HepG2 (cell line): ENCODE results near the gene MEGF6. TPM values are rescaled to one million over a fixed set of nuclear protein-coding genes. Genes with fewer than 3 reads are reported as not detected.

Experiments used
- ATAC-seq: fragments of 200-7000 bp; cut with Tn5 transposase; 3 replicates; pipeline ENCODE4 v1.9.1; 2020; ENCODE audit warnings: mild to moderate bottlenecking, moderate library complexity
- BruUV-seq: library from RNA; stranded (reverse); fragments of 400-500 nt; replicated peaks from 2 replicates; lab custom pipeline; 2021; lab: Mats Ljungman, UMichigan
- CTCF ChIA-PET: fragments of 300-600 bp; formaldehyde crosslinking; extraction: SDS; loops from one replicate; lab custom pipeline; 2021; ENCODE audit warnings: low total read pairs, inconsistent platforms, low intra/inter-chr PET ratio; lab: Yijun Ruan, JAX
- POLR2A ChIA-PET: fragments of 350-600 bp; sonication (Branson Sonifier 250); formaldehyde crosslinking; loops from one replicate; lab custom pipeline; 2020; ENCODE audit warnings: antibody characterized with exemption, inconsistent platforms; lab: Yijun Ruan, JAX
- DNase-seq: peaks from one replicate; pipeline ENCODE4 v3.0.0-alpha.2; 2015; ENCODE audit warnings: low spot score
- FAIRE-seq: peaks from 3 replicates; lab custom pipeline; 2011; peaks lifted over from hg19 to GRCh38; lab: Jason Lieb, UNC
- H2AFZ ChIP-seq: one replicate; pipeline ENCODE4 v1.6.1; 2011; ENCODE audit warnings: low read length, inconsistent platforms
- H3K27ac ChIP-seq: fragments of 300-600 bp; 3 replicates; pipeline ENCODE4 v1.8.0; 2011; ENCODE audit warnings: mixed run types, mild to moderate bottlenecking, mixed read lengths, low read length, inconsistent platforms; ENCODE audit not compliant: insufficient read depth; ENCODE audit errors: extremely low read length
- H3K27me3 ChIP-seq, 2 experiments: fragments of 200-600 bp in 1 of 2; 2 replicates in 1 of 2; 3 replicates in 1 of 2; pipeline versions ENCODE4 v1.6.0 to v1.8.0; 2011; ENCODE audit warnings: low read length in 2 of 2, mild to moderate bottlenecking in 2 of 2, moderate library complexity in 2 of 2, inconsistent platforms in 1 of 2; ENCODE audit not compliant: insufficient read depth in 2 of 2, control insufficient read depth in 1 of 2
- H3K36me3 ChIP-seq, 2 experiments: fragments of 200-600 bp in 1 of 2; replicated peaks in 1 of 2; 2 replicates in 1 of 2; 3 replicates in 1 of 2; pipeline versions ENCODE4 v1.5.1 to v1.8.0; 2011; ENCODE audit warnings: low read length in 2 of 2, inconsistent platforms in 1 of 2; ENCODE audit not compliant: insufficient read depth in 2 of 2, control insufficient read depth in 1 of 2
- H3K4me1 ChIP-seq: 2 replicates; pipeline ENCODE4 v1.5.1; 2012; ENCODE audit warnings: low read length, inconsistent platforms; ENCODE audit not compliant: insufficient read depth
- H3K4me2 ChIP-seq: 2 replicates; pipeline ENCODE4 v1.6.0; 2011; ENCODE audit warnings: low read depth, low read length, inconsistent platforms
- H3K4me3 ChIP-seq, 3 experiments: fragments of 200-600 bp in 1 of 3; sonication (generic), shearing (Covaris generic) in 1 of 3; replicated peaks in 1 of 3; 2 replicates each; pipeline ENCODE4 v1.5.1; 2011 to 2016; ENCODE audit warnings: low read length in 3 of 3, inconsistent platforms in 2 of 3, low read depth in 2 of 3, mild to moderate bottlenecking in 2 of 3, control low read depth in 1 of 3, mixed read lengths in 1 of 3; ENCODE audit not compliant: insufficient read depth in 1 of 3
- H3K79me2 ChIP-seq: one replicate; pipeline ENCODE4 v1.6.1; 2011; ENCODE audit warnings: low read length, inconsistent platforms; ENCODE audit not compliant: insufficient read depth
- H3K9ac ChIP-seq: 2 replicates; pipeline ENCODE4 v1.6.0; 2011; ENCODE audit warnings: mild to moderate bottlenecking, low read depth, low read length, inconsistent platforms; ENCODE audit not compliant: insufficient read depth
- H3K9me3 ChIP-seq: 2 replicates; pipeline ENCODE4 v1.5.1; 2012; ENCODE audit warnings: mild to moderate bottlenecking, low read length
- H4K20me1 ChIP-seq: 2 replicates; pipeline ENCODE4 v1.6.0; 2011; ENCODE audit warnings: inconsistent platforms, mild to moderate bottlenecking, low read length, moderate library complexity; ENCODE audit not compliant: insufficient read depth
- ATAD3A ChIP-seq: sonication (generic); formaldehyde crosslinking; IDR thresholded peaks from 2 replicates; pipeline ENCODE4 v1.4.0; 2020; ENCODE audit warnings: missing genetic modification reagents
- SMAD9 ChIP-seq: sonication (generic); formaldehyde crosslinking; IDR thresholded peaks from 2 replicates; pipeline ENCODE4 v1.5.1; 2020; ENCODE audit warnings: mild to moderate bottlenecking, missing genetic modification reagents
- THYN1 ChIP-seq: sonication (generic); formaldehyde crosslinking; IDR thresholded peaks from 2 replicates; pipeline ENCODE4 v1.8.1; 2023; ENCODE audit warnings: low read depth, mild to moderate bottlenecking, moderate library complexity, missing genetic modification reagents, borderline replicate concordance
- ZBTB20 ChIP-seq: sonication (generic); formaldehyde crosslinking; IDR thresholded peaks from 2 replicates; pipeline ENCODE4 v1.8.1; 2023; ENCODE audit warnings: missing genetic modification reagents, low read depth, mild to moderate bottlenecking, borderline replicate concordance
- ZBTB46 ChIP-seq: sonication (generic); formaldehyde crosslinking; IDR thresholded peaks from 2 replicates; pipeline ENCODE4 v1.4.0; 2020; ENCODE audit warnings: mild to moderate bottlenecking, missing genetic modification reagents, borderline replicate concordance
- ZC3H4 ChIP-seq: sonication (generic); formaldehyde crosslinking; IDR thresholded peaks from 2 replicates; pipeline ENCODE4 v1.4.0; 2020; ENCODE audit warnings: missing genetic modification reagents, borderline replicate concordance
- WGBS: methylation state at CpG from one replicate; pipeline ENCODE4 v1.1.6; 2017; ENCODE audit warnings: low lambda C conversion rate; 5-methylcytosine and 5-hydroxymethylcytosine counted together
- in situ Hi-C: cut with HindIII; loops from 2 replicates; pipeline ENCODE4 v1.10.0; 2017; ENCODE audit warnings: low pct_unique_long_range_greater_than_20kb; ENCODE audit not compliant: extremely low pct_ligation_motif_present
- intact Hi-C: fragments of 100-400 bp; cut with micrococcal nuclease; formaldehyde crosslinking; loops from one replicate; pipeline ENCODE4 v1.10.0; 2022; ENCODE audit not compliant: unreplicated experiment
- polyA plus RNA-seq, 8 experiments: library from polyadenylated mRNA; depleted of rRNA in 3 of 8; stranded (reverse) in 7 of 8; unstranded in 1 of 8; fragments of >200 nt; fragmentation: Illumina TruSeq in 4 of 8; extraction: Trizol in 4 of 8; gene quantifications; 2 replicates each; pipeline versions ENCODE4 v1.2.1 to v1.2.3, GENCODE V29; 2011 to 2016; ENCODE audit warnings: low read depth in 4 of 8, missing spikeins in 1 of 8, mixed read lengths in 1 of 8; ENCODE audit not compliant: insufficient read depth in 1 of 8
- total RNA-seq, 5 experiments: library from RNA; depleted of rRNA; stranded (reverse); fragments of >200 nt; fragmentation: Illumina TruSeq; extraction: Trizol; gene quantifications; 2 replicates each; pipeline ENCODE4 v1.2.3, GENCODE V29; 2016; ENCODE audit warnings: low read depth in 1 of 5

Gene MEGF6
- total and polyA plus RNA-seq, 2 of the 13 experiments (the other 11 are each of a cell fraction or from before 2014, with no cell fraction given) = 1.9 TPM

GRCh38 chr1:3657578-3658230 is 46.4 kb upstream of the MEGF6 start (continued):
- TF ChIP-seq THYN1 (CRISPR knock-in tag) = no peak
- TF ChIP-seq, all 625 proteins: peak for 0

GRCh38 chr1:3657096-3657475 is 45.8 kb upstream of the MEGF6 start:
- WGBS = 78% methylated on average over 6 of the region's 6 CpGs
- FAIRE-seq = no peak

GRCh38 chr1:3656450-3657095 is 45.3 kb upstream of the MEGF6 start:
- H3K79me2 ChIP-seq = no peaks in the 10 kb centered on the region
- no peak overlapping the region for H2AFZ ChIP-seq
- intact Hi-C loops = no loop called here
- DNase-seq (no peak), ATAC-seq (no peak), FAIRE-seq (no peak)
- no peak overlapping the region for H3K27ac ChIP-seq
- H3K27me3 ChIP-seq = peaks cover 2 to 6% of the 10 kb centered on the region in 2 experiments; a peak in 2 of 5 replicates
- no peaks in the 10 kb centered on the region for H3K9me3 ChIP-seq
- TF ChIP-seq ATAD3A (CRISPR knock-in tag) (no peak), ZBTB46 (no peak), ZC3H4 (CRISPR knock-in tag) (no peak)
- H3K4me2 ChIP-seq = no peak overlapping the region
- H3K4me3 ChIP-seq = no peak overlapping the region
- WGBS = 87% methylated on average over 12 of the region's 13 CpGs
- BruUV-seq = no TSS peak
- H4K20me1 ChIP-seq = no peaks in the 10 kb centered on the region
- CTCF ChIA-PET = no interaction called here
- POLR2A ChIA-PET = no interaction called here
- H3K4me1 ChIP-seq = peaks cover 12% of the 10 kb centered on the region
- H3K36me3 ChIP-seq = no peaks in the 10 kb centered on the region
- in situ Hi-C loops = no loop called here
- no peak overlapping the region for H3K9ac ChIP-seq

More at GRCh38 chr1:3657096-3657475, 45.8 kb upstream of the MEGF6 start:
- DNase-seq (no peak), ATAC-seq (no peak)
- Histone ChIP-seq H3K4me2 (no peak overlapping the region), H4K20me1 (no peaks in the 10 kb centered on the region), H2AFZ (no peak overlapping the region), H3K4me1 (peaks cover 12% of the 10 kb centered on the region), H3K27me3 (peaks cover 2 to 6% of the 10 kb centered on the region in 2 experiments; a peak in 2 of 5 replicates), H3K9ac (no peak overlapping the region), H3K36me3 (no peaks in the 10 kb centered on the region), H3K79me2 (no peaks in the 10 kb centered on the region), H3K4me3 (no peak overlapping the region), H3K9me3 (no peaks in the 10 kb centered on the region), H3K27ac (no peak overlapping the region)
- TF ChIP-seq ZBTB20 (CRISPR knock-in tag) (no peak), SMAD9 (CRISPR knock-in tag) (no peak)
- ChIA-PET POLR2A (no interaction called here), CTCF (no interaction called here)
- in situ Hi-C loops = no loop called here
- intact Hi-C loops = no loop called here
- BruUV-seq = no TSS peak
